Stomach (tissue), 9 donors: Measurements from ENCODE around the gene TMEM130. TPM values are rescaled to one million over a fixed set of nuclear protein-coding genes. Genes with fewer than 3 reads are reported as not detected.
A peak's percentile ranks its signal among the peaks of the same experiment; 100 is the strongest.

Experiments used
- DNase-seq, 2 donors: peaks; one replicate each; pipeline versions ENCODE4 v3.0.0 to v3.0.0-alpha.2; 2013 to 2019
- H3K27ac ChIP-seq, 5 donors: fragments of 200-600 bp in 4 of 5; sonication (generic) in 4 of 5; one replicate each; pipeline ENCODE4 v1.5.1; 2013 to 2019; ENCODE audit warnings: mild to moderate bottlenecking in 1 of 5, moderate library complexity in 1 of 5
- H3K27me3 ChIP-seq, 3 donors: fragments of 200-600 bp; sonication (generic); one replicate each; pipeline ENCODE4 v1.5.1; 2017 to 2019; ENCODE audit warnings: mixed run types in 1 of 3
- H3K36me3 ChIP-seq, 4 donors: fragments of 200-600 bp; sonication (generic); 1 replicate in 3 of 4; 2 replicates in 1 of 4; pipeline ENCODE4 v1.5.1; 2016 to 2019
- H3K4me1 ChIP-seq, 4 donors: fragments of 200-600 bp; sonication (generic); one replicate each; pipeline ENCODE4 v1.5.1; 2016 to 2019
- H3K4me3 ChIP-seq, 4 donors: fragments of 200-600 bp; sonication (generic) in 3 of 4; one replicate each; pipeline ENCODE4 v1.5.1; 2016 to 2019; ENCODE audit warnings: mild to moderate bottlenecking in 1 of 4
- H3K9me3 ChIP-seq, 4 donors: fragments of 200-600 bp; sonication (generic); one replicate each; pipeline ENCODE4 v1.5.1; 2016 to 2019
- CTCF ChIP-seq, 7 experiments: fragments of 450-650 bp in 4 of 7; fragments of 200-600 bp in 3 of 7; sonication (generic) in 3 of 7; IDR thresholded peaks; one replicate each; pipeline ENCODE4 v1.5.1; 2016 to 2019; ENCODE audit warnings: antibody characterized with exemption in 7 of 7, control low read depth in 2 of 7, mild to moderate bottlenecking in 1 of 7
- EP300 ChIP-seq: sonication (generic); formaldehyde crosslinking; IDR thresholded peaks from one replicate; pipeline ENCODE4 v1.6.1; 2017; ENCODE audit warnings: antibody characterized with exemption
- POLR2A ChIP-seq, 4 donors: fragments of 450-650 bp; IDR thresholded peaks; one replicate each; pipeline ENCODE4 v1.6.1; 2016; ENCODE audit warnings: antibody characterized with exemption in 4 of 4, control low read depth in 2 of 4, mild to moderate bottlenecking in 1 of 4, moderate library complexity in 1 of 4
- POLR2AphosphoS5 ChIP-seq, 3 donors: sonication (generic); formaldehyde crosslinking; IDR thresholded peaks; one replicate each; pipeline ENCODE4 v1.6.1; 2016; ENCODE audit warnings: antibody characterized with exemption in 3 of 3
- WGBS, 5 donors: extraction: QIAGEN DNeasy Blood & Tissue Kit in 3 of 5; methylation state at CpG; one replicate each; pipeline versions ENCODE4 v1.1.5 to v1.1.7; 2013 to 2018; 5-methylcytosine and 5-hydroxymethylcytosine counted together
- intact Hi-C: fragments of 100-400 bp; cut with DNase I; formaldehyde crosslinking; loops from one replicate; pipeline ENCODE4 v1.15.1; 2023; ENCODE audit warnings: low total_unique reads
- polyA plus RNA-seq, 3 donors: library from polyadenylated mRNA; stranded (reverse); fragments of 200-250 nt; gene quantifications; one replicate each; pipeline ENCODE4 v1.2.3, GENCODE V29; 2013
- total RNA-seq, 5 donors: library from RNA; depleted of rRNA; stranded (reverse); fragments of >200 nt; gene quantifications; one replicate each; pipeline versions ENCODE4 v1.1.0 to v1.2.3, GENCODE V29; 2014 to 2016
- donor health status: healthy with polysubstance abuse.
- donor health status: Bipolar disorder and iron deficiency.
- donor health status: healthy.

The TMEM130 gene
- total and polyA plus RNA-seq, 8 donors, result 0.29 to 4.1 (median 0.63) TPM; not detected in 3

- Histone ChIP-seq H3K36me3 (peaks cover 22 to 62% (median 59%) of the 10 kb centered on the region in 4 donors), H3K27me3 (no peaks in the 10 kb centered on the region), H3K27ac (no peak overlapping the region), H3K4me3 (no peak overlapping the region), H3K4me1 (peaks cover 13 to 33% (median 30%) of the 10 kb centered on the region in 4 donors), H3K9me3 (no peaks in the 10 kb centered on the region)
- TF ChIP-seq EP300 (no peak), POLR2A (IDR thresholded peaks at IDR 0.05) (no peak), POLR2AphosphoS5 (IDR thresholded peaks at IDR 0.05) (no peak), CTCF (IDR thresholded peaks at IDR 0.05) (no peak)
- intact Hi-C loops, result no loop called here
- 85 to 89% (median 88%) methylated on average over 9 of the region's 9 CpGs for WGBS, 5 donors
- no peak for DNase-seq
Measured at GRCh38 chr7:98881561-98882315, 11.9 kb upstream of the TMEM130 start.

DNA sequence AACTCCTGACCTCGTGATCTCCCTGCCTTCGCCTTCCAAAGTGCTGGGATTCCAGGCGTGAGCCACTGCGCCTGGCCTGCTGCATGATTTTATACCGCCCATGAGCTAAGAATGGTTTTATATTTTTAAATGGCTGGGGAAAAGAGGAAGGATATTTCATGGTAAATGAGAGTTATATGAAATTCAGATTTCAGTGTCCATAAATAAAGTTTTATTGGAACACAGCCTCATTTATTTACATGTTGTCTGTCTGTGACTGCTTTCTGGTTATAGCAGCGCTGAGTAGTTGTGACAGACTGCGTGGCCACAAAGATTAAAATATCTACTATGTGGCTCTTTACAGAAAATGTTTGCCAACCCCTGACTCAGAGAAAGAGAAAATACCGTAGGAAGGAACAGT lies 10.7 kb upstream of the TMEM130 start:
- TF ChIP-seq POLR2AphosphoS5 (IDR thresholded peaks at IDR 0.05), result no peak
- no peak for TF ChIP-seq CTCF (IDR thresholded peaks at IDR 0.05)
- no peak for TF ChIP-seq EP300
- no peak for TF ChIP-seq POLR2A (IDR thresholded peaks at IDR 0.05)
- Histone ChIP-seq H3K9me3 (no peaks in the 10 kb centered on the region), H3K4me1 (peaks cover 13 to 32% (median 27%) of the 10 kb centered on the region in 4 donors), H3K4me3 (peak overlapping the region in 1 of 4 donors; percentile 97), H3K27ac (no peak overlapping the region), H3K27me3 (no peaks in the 10 kb centered on the region), H3K36me3 (peaks cover 22 to 50% (median 48%) of the 10 kb centered on the region in 4 donors)
- no peak for DNase-seq
- 92 to 96% (median 93%) methylated on average over 8 of the region's 8 CpGs for WGBS, 5 donors
- intact Hi-C loops, result no loop called here

GRCh38 chr7:98879979-98880315 lies 10.1 kb upstream of the TMEM130 start:
- H3K9me3 ChIP-seq, result no peaks in the 10 kb centered on the region
- peak overlapping the region; percentile 90 to 100 (median 94) for H3K4me3 ChIP-seq
- no peaks in the 10 kb centered on the region for H3K27me3 ChIP-seq
- WGBS, 5 donors, result 48 to 64% (median 57%) methylated on average over 9 of the region's 9 CpGs
- DNase-seq, result no peak
- no peak for TF ChIP-seq POLR2AphosphoS5 (IDR thresholded peaks at IDR 0.05)
- no peak for TF ChIP-seq CTCF (IDR thresholded peaks at IDR 0.05)
- TF ChIP-seq POLR2A (IDR thresholded peaks at IDR 0.05), result no peak
- TF ChIP-seq EP300, result no peak
- H3K36me3 ChIP-seq, result peaks cover 22 to 45% (median 42%) of the 10 kb centered on the region in 4 donors
- peak overlapping the region in 3 of 5 donors; percentile 91 to 96 (median 95) for H3K27ac ChIP-seq
- peaks cover 13 to 32% (median 27%) of the 10 kb centered on the region in 4 donors for H3K4me1 ChIP-seq
- intact Hi-C loops, result no loop called here

DNA sequence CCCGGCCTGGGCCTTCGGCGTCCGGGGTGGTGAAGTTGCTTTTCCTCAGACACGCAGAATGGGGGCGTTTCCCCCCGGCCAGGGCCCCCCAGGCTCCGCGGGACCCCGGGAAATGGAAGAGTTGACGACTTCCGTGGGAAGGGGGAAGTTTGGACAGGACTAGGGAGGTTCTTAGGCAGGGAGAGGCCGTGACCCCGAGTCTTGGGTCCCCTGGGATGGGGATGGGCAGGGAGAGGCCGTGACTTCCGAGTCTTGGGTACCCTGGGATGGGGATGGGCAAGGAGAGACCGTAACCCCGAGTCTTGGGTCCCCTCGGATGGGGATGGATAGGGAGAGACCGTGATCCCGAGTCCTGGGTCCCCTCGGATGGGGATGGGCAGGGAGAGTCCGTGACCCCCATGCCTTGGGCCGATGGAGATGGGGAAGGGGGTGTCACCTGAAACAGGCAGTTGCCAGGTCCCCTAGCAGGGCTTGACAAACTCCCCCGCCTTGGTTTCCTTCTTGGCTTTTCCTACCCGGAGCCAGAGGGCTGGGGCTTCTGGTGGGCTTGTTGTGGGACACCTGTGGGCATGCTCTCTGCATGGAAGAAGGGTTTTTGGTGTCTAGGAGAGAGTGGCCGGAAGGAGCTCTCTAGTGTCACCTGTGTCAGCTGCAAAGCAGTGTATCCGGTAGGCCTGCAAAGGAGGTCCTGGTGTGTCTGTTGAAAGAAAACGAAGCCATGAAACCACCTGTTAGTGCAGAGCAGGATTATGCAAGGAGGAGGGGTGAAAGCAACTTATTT lies 9.6 kb upstream of the TMEM130 start:
- DNase-seq, result peak in 1 of 2 donors; percentile 80
- peaks cover 18 to 39% (median 37%) of the 10 kb centered on the region in 4 donors for H3K36me3 ChIP-seq
- peaks cover 13 to 28% (median 27%) of the 10 kb centered on the region in 4 donors for H3K4me1 ChIP-seq
- intact Hi-C loops, result no loop called here
- no peaks in the 10 kb centered on the region for H3K27me3 ChIP-seq
- H3K9me3 ChIP-seq, result no peaks in the 10 kb centered on the region
- H3K27ac ChIP-seq, result peak overlapping the region; percentile 91 to 99 (median 96)
- peak overlapping the region; percentile 90 to 100 (median 94) for H3K4me3 ChIP-seq
- WGBS, 5 donors, result 0 to 3% (median 1%) methylated on average over 16 to 29 of the region's 29 CpGs
- TF ChIP-seq EP300, result no peak
- TF ChIP-seq POLR2AphosphoS5 (IDR thresholded peaks at IDR 0.05), result no peak
- TF ChIP-seq POLR2A (IDR thresholded peaks at IDR 0.05), result no peak
- TF ChIP-seq CTCF (IDR thresholded peaks at IDR 0.05), result peak in 1 of 7 experiments; percentile 36
